Transverse colon (tissue), 4 donors: ENCODE measurements around the gene MDN1. TPM values are rescaled to one million over a fixed set of nuclear protein-coding genes. Genes with fewer than 3 reads are reported as not detected.

ENCODE experiments used
- DNase-seq: peaks from one replicate; pipeline ENCODE4 v3.0.0-alpha.2; 2019
- H3K27ac ChIP-seq, 4 donors: fragments of 200-600 bp; sonication (generic); 2 replicates each; pipeline ENCODE4 v1.5.1; 2016 to 2018; ENCODE audit warnings: inconsistent platforms in 4 of 4
- H3K27me3 ChIP-seq: fragments of 200-600 bp; sonication (generic); 2 replicates; pipeline ENCODE4 v1.5.1; 2017; ENCODE audit warnings: inconsistent platforms
- H3K36me3 ChIP-seq, 4 donors: fragments of 200-600 bp; sonication (generic); 2 replicates each; pipeline ENCODE4 v1.5.1; 2017 to 2019; ENCODE audit warnings: inconsistent platforms in 4 of 4
- H3K4me1 ChIP-seq, 4 donors: fragments of 200-600 bp; sonication (generic); 2 replicates each; pipeline ENCODE4 v1.5.1; 2017 to 2020; ENCODE audit warnings: inconsistent platforms in 4 of 4
- H3K4me3 ChIP-seq, 4 donors: fragments of 200-600 bp; sonication (generic); 1 replicate in 1 of 4; 2 replicates in 3 of 4; pipeline versions ENCODE4 v1.5.1 to v1.6.1; 2017 to 2019; ENCODE audit warnings: inconsistent platforms in 4 of 4
- H3K9me3 ChIP-seq, 2 donors: fragments of 200-600 bp; sonication (generic); 2 replicates each; pipeline ENCODE4 v1.5.1; 2017 to 2019; ENCODE audit warnings: inconsistent platforms in 2 of 2
- CTCF ChIP-seq, 5 experiments: fragments of 200-600 bp in 3 of 5; fragments of 450-650 bp in 2 of 5; sonication (generic) in 3 of 5; IDR thresholded peaks; 1 replicate in 2 of 5; 2 replicates in 3 of 5; pipeline ENCODE4 v1.5.1; 2016 to 2017; ENCODE audit warnings: antibody characterized with exemption in 5 of 5, inconsistent platforms in 3 of 5, mild to moderate bottlenecking in 2 of 5, moderate library complexity in 1 of 5
- EP300 ChIP-seq: sonication (generic); formaldehyde crosslinking; IDR thresholded peaks from one replicate; pipeline ENCODE4 v1.6.1; 2017; ENCODE audit warnings: antibody characterized with exemption, low read depth
- POLR2A ChIP-seq: fragments of 450-650 bp; IDR thresholded peaks from one replicate; pipeline ENCODE4 v1.6.1; 2016; ENCODE audit warnings: antibody characterized with exemption, mild to moderate bottlenecking, moderate library complexity
- POLR2AphosphoS5 ChIP-seq, 3 donors: sonication (generic); formaldehyde crosslinking; IDR thresholded peaks; one replicate each; pipeline ENCODE4 v1.6.1; 2016; ENCODE audit warnings: antibody characterized with exemption in 3 of 3
- WGBS, 2 donors: methylation state at CpG; one replicate each; pipeline ENCODE4 v1.1.5; 2018; ENCODE audit warnings: low coverage in 1 of 2; 5-methylcytosine and 5-hydroxymethylcytosine counted together
- in situ Hi-C, 4 donors: fragments of 200-750 bp; cut with MboI; loops; one replicate each; pipeline versions ENCODE4 v1.15.0 to v1.15.1; 2017; ENCODE audit warnings: low sequenced_read_pairs in 3 of 4, low pct_ligation_motif_present in 1 of 4, low pct_unique_long_range_greater_than_20kb in 1 of 4
- intact Hi-C: fragments of 100-400 bp; cut with DNase I; formaldehyde crosslinking; loops from one replicate; pipeline ENCODE4 v1.15.1; 2023; ENCODE audit warnings: low total_unique reads
- total RNA-seq, 4 donors: library from RNA; depleted of rRNA; stranded (reverse); fragments of >200 nt; gene quantifications; one replicate each; pipeline ENCODE4 v1.1.0, GENCODE V29; 2016

The MDN1 gene
- total RNA-seq, 4 donors from 2014 or later, result 16.8 to 30.8 (median 24.0) TPM

DNA sequence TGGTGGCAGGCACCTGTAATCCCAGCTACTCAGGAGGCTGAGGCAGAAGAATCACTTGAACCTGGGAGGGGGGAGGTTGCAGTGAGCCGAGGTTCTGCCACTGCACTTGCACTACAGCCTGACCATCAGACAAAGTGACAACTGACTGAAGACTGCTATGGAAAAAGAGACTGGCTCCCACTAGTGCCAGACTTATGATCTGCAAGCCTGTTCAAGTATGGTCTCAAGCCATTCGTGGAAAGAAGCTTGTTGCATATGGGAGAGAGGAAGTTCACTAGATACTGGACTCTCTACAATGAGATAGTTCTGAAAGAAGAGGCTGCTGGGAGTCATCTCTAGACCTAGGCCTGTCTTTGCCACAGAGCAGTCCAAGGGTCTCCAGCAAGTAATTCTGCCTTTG is 26.7 kb downstream of the MDN1 start:
- no peaks in the 10 kb centered on the region for H3K9me3 ChIP-seq
- 41% methylated on average over 2 of the region's 2 CpGs; no CpG with 5 or more reads in 1 of the 2 donors for WGBS, 2 donors
- no peaks in the 10 kb centered on the region for H3K4me1 ChIP-seq
- no peaks in the 10 kb centered on the region for H3K27me3 ChIP-seq
- peaks cover 0 to 15% (median 4%) of the 10 kb centered on the region in 4 donors for H3K36me3 ChIP-seq
- in situ Hi-C loops (no loop called here), intact Hi-C loops (no loop called here)
- peak in 4 of 5 experiments; percentile 27 to 41 (median 34) for TF ChIP-seq CTCF (IDR thresholded peaks at IDR 0.05)
- no peak for TF ChIP-seq EP300
- H3K27ac ChIP-seq, result no peak overlapping the region
- peak; percentile 13 for DNase-seq
- H3K4me3 ChIP-seq, result no peak overlapping the region

- Histone ChIP-seq H3K36me3 (peaks cover 0 to 18% (median 9%) of the 10 kb centered on the region in 4 donors), H3K4me3 (no peak overlapping the region), H3K9me3 (no peaks in the 10 kb centered on the region), H3K27ac (peak overlapping the region in 2 of 4 donors; percentile 18 to 19), H3K4me1 (no peaks in the 10 kb centered on the region), H3K27me3 (no peaks in the 10 kb centered on the region)
- TF ChIP-seq CTCF (IDR thresholded peaks at IDR 0.05) (no peak), POLR2A (no peak), EP300 (no peak), POLR2AphosphoS5 (IDR thresholded peaks at IDR 0.05) (no peak)
- intact Hi-C loops, result no loop called here
- WGBS, 2 donors, result 93 to 100% methylated on average over 2 of the region's 2 CpGs
- no peak for DNase-seq
- in situ Hi-C loops, result no loop called here
Measured at GRCh38 chr6:89790403-89790802, 29.2 kb downstream of the MDN1 start.

- H3K27me3 ChIP-seq, result no peaks in the 10 kb centered on the region
- H3K9me3 ChIP-seq, result no peaks in the 10 kb centered on the region
- H3K4me1 ChIP-seq, result no peaks in the 10 kb centered on the region
- intact Hi-C loops (no loop called here), in situ Hi-C loops (no loop called here)
- H3K27ac ChIP-seq, result peak overlapping the region in 2 of 4 donors; percentile 18 to 19
- peaks cover 0 to 22% (median 9%) of the 10 kb centered on the region in 4 donors for H3K36me3 ChIP-seq
- no peak for DNase-seq
- H3K4me3 ChIP-seq, result no peak overlapping the region
- WGBS, 2 donors, result 80 to 87% methylated on average over 1 of the region's 1 CpG
- no peak for TF ChIP-seq POLR2AphosphoS5 (IDR thresholded peaks at IDR 0.05)
- TF ChIP-seq CTCF (IDR thresholded peaks at IDR 0.05), result no peak
- no peak for TF ChIP-seq EP300
- TF ChIP-seq POLR2A, result no peak
Measured at GRCh38 chr6:89789980-89790379, 29.6 kb downstream of the MDN1 start.

GRCh38 chr6:89787660-89788328 is 31.8 kb downstream of the MDN1 start:
- Histone ChIP-seq H3K4me1 (no peaks in the 10 kb centered on the region), H3K4me3 (no peak overlapping the region), H3K27ac (no peak overlapping the region), H3K9me3 (no peaks in the 10 kb centered on the region), H3K36me3 (peaks cover 0 to 34% (median 16%) of the 10 kb centered on the region in 4 donors), H3K27me3 (no peaks in the 10 kb centered on the region)
- intact Hi-C loops, result no loop called here
- TF ChIP-seq CTCF (IDR thresholded peaks at IDR 0.05) (no peak), POLR2AphosphoS5 (IDR thresholded peaks at IDR 0.05) (no peak), EP300 (no peak), POLR2A (no peak)
- DNase-seq, result no peak
- 77 to 100% methylated on average over 1 to 7 of the region's 7 CpGs for WGBS, 2 donors
- in situ Hi-C loops, result no loop called here
